HepG2 (cell line): ENCODE results near the gene ARFIP2. TPM values are rescaled to one million over a fixed set of nuclear protein-coding genes. Genes with fewer than 3 reads are reported as not detected.

ENCODE experiments used
- BRCA1 ChIP-seq: sonication (generic); formaldehyde crosslinking; IDR thresholded peaks from 2 replicates; pipeline ENCODE4 v1.4.0; 2020; ENCODE audit warnings: missing genetic modification reagents
- CC2D1A ChIP-seq: sonication (generic); formaldehyde crosslinking; IDR thresholded peaks from 2 replicates; pipeline ENCODE4 v1.8.1; 2023; ENCODE audit warnings: mild to moderate bottlenecking, missing genetic modification reagents
- DPF2 ChIP-seq: sonication (generic); formaldehyde crosslinking; IDR thresholded peaks from 2 replicates; pipeline ENCODE4 v1.4.0; 2020; ENCODE audit warnings: mild to moderate bottlenecking, low read depth, missing genetic modification reagents, borderline replicate concordance
- GTF2F1 ChIP-seq: fragments of 150-350 bp; IDR thresholded peaks from 2 replicates; pipeline ENCODE4 v1.6.1; 2014; ENCODE audit warnings: low read length
- HMG20B ChIP-seq: conservative IDR thresholded peaks from 2 replicates; pipeline ENCODE4 v1.6.1; 2016; ENCODE audit warnings: missing genetic modification reagents, missing compliant biosample characterization
- HNF4A ChIP-seq: sonication (generic); formaldehyde crosslinking; IDR thresholded peaks from 2 replicates; pipeline ENCODE4 v1.4.0; 2020; ENCODE audit warnings: missing genetic modification reagents
- NFE2L2 ChIP-seq: fragments of 150-350 bp; IDR thresholded peaks from 2 replicates; pipeline ENCODE4 v1.6.1; 2014; ENCODE audit warnings: low read length
- RARG ChIP-seq: sonication (generic); formaldehyde crosslinking; IDR thresholded peaks from 2 replicates; pipeline ENCODE4 v1.4.0; 2020; ENCODE audit warnings: low read depth, mild to moderate bottlenecking, missing genetic modification reagents
- SAFB2 ChIP-seq: sonication (generic); formaldehyde crosslinking; IDR thresholded peaks from 2 replicates; pipeline ENCODE4 v1.5.1; 2020; ENCODE audit warnings: missing genetic modification reagents, low read depth, mild to moderate bottlenecking, borderline replicate concordance
- SIX4 ChIP-seq: sonication (generic); formaldehyde crosslinking; IDR thresholded peaks from 2 replicates; pipeline ENCODE4 v1.4.0; 2020; ENCODE audit warnings: missing genetic modification reagents
- SP2 ChIP-seq: sonication (generic); formaldehyde crosslinking; IDR thresholded peaks from 2 replicates; pipeline ENCODE4 v1.5.1; 2020; ENCODE audit warnings: mild to moderate bottlenecking, missing genetic modification reagents
- ZFP36 ChIP-seq: fragments of 150-350 bp; IDR thresholded peaks from 2 replicates; pipeline ENCODE4 v1.6.1; 2018; ENCODE audit warnings: borderline replicate concordance, low read length, low read depth; ENCODE audit not compliant: partially characterized antibody
- ZNF124 ChIP-seq: sonication (generic); formaldehyde crosslinking; IDR thresholded peaks from 2 replicates; pipeline ENCODE4 v1.4.0; 2020; ENCODE audit warnings: missing genetic modification reagents
- ZNF350 ChIP-seq: sonication (generic); formaldehyde crosslinking; IDR thresholded peaks from 2 replicates; pipeline ENCODE4 v1.4.0; 2020; ENCODE audit warnings: mild to moderate bottlenecking, low read depth, missing genetic modification reagents, borderline replicate concordance
- polyA plus RNA-seq, 8 experiments: library from polyadenylated mRNA; depleted of rRNA in 3 of 8; stranded (reverse) in 7 of 8; unstranded in 1 of 8; fragments of >200 nt; fragmentation: Illumina TruSeq in 4 of 8; extraction: Trizol in 4 of 8; gene quantifications; 2 replicates each; pipeline versions ENCODE4 v1.2.1 to v1.2.3, GENCODE V29; 2011 to 2016; ENCODE audit warnings: low read depth in 4 of 8, missing spikeins in 1 of 8, mixed read lengths in 1 of 8; ENCODE audit not compliant: insufficient read depth in 1 of 8
- total RNA-seq, 5 experiments: library from RNA; depleted of rRNA; stranded (reverse); fragments of >200 nt; fragmentation: Illumina TruSeq; extraction: Trizol; gene quantifications; 2 replicates each; pipeline ENCODE4 v1.2.3, GENCODE V29; 2016; ENCODE audit warnings: low read depth in 1 of 5
- TF ChIP-seq, protein P1 (sequence below): sonication (generic); formaldehyde crosslinking; conservative IDR thresholded peaks from 2 replicates; pipeline ENCODE4 v1.8.0; 2022; ENCODE audit warnings: missing genetic modification reagents
- TF ChIP-seq, protein P2 (sequence below): sonication (generic); formaldehyde crosslinking; IDR thresholded peaks from 2 replicates; pipeline ENCODE4 v1.4.0; 2020; ENCODE audit warnings: missing genetic modification reagents
- TF ChIP-seq, protein P3 (sequence below): sonication (generic); formaldehyde crosslinking; IDR thresholded peaks from one replicate; pipeline ENCODE4 v1.5.1; 2020; ENCODE audit warnings: mild to moderate bottlenecking, missing genetic modification reagents; ENCODE audit errors: not compliant biosample characterization
- TF ChIP-seq, protein P4 (sequence below): IDR thresholded peaks from 2 replicates; pipeline ENCODE4 v1.6.1; 2012; ENCODE audit warnings: inconsistent platforms

ARFIP2 gene
- total and polyA plus RNA-seq, 2 of the 13 experiments (the other 11 are each of a cell fraction or from before 2014, with no cell fraction given): 56.6 to 60.2 TPM

DNA sequence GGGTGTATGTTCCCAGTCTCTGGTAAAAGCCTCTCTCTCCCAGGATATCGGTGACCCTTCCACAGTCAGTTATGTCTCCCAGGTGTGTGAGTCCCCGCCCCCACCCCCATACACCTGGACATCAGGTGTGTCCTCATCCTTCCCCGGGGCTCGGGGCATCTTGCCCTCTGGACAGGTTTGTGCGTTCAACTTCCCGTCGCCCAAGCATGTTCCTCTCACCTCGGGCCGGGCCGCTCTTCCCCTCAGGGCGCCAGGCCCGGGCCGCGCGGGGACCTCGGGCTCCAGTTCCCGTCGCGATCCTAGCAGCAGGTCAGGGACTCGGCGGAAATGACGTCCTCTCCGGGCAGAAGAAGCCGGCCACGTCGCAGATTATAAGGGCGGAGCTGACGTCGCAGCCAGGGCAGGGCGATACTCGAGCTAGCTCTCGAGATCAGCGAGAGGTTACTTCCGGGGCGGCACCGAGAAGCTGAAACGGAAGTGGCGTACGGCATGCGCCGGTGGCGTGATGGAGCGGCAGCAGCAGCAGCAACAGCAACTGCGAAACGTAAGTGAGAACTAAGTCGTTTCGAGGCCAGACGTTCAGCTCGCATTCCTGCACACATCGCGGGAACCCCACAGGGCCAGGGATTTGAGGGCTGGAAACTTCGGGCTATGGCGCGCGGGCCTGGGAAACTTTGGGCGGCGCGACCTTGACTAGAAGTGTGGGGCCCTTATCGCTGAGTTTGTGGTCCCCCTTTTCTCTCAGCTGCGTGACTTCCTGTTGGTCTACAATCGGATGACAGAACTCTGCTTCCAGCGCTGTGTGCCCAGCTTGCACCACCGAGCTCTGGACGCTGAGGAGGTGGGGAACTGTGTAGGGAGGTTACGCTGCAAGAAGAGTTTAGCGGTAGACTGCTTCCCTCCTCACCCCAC lies at the start of gene ARFIP2, which contains the start of gene TIMM10B (continued):
- TF ChIP-seq, protein P1, sequence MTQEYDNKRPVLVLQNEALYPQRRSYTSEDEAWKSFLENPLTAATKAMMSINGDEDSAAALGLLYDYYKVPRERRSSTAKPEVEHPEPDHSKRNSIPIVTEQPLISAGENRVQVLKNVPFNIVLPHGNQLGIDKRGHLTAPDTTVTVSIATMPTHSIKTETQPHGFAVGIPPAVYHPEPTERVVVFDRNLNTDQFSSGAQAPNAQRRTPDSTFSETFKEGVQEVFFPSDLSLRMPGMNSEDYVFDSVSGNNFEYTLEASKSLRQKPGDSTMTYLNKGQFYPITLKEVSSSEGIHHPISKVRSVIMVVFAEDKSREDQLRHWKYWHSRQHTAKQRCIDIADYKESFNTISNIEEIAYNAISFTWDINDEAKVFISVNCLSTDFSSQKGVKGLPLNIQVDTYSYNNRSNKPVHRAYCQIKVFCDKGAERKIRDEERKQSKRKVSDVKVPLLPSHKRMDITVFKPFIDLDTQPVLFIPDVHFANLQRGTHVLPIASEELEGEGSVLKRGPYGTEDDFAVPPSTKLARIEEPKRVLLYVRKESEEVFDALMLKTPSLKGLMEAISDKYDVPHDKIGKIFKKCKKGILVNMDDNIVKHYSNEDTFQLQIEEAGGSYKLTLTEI (CRISPR knock-in tag): no peak
- TF ChIP-seq RARG (CRISPR knock-in tag) (no peak), SP2 (CRISPR knock-in tag) (peak; percentile 84), ZFP36 (no peak), NFE2L2 (no peak), ZNF350 (CRISPR knock-in tag) (peak; percentile 87; the same call in 1 of the 2 replicates), DPF2 (no peak), SAFB2 (CRISPR knock-in tag) (peak; percentile 88; the same call in 1 of the 2 replicates), CC2D1A (no peak), SIX4 (CRISPR knock-in tag) (peak; percentile 78), BRCA1 (CRISPR knock-in tag) (0 out of 2 replicates have a peak, but pooled peaks have one; percentile 63), HMG20B (CRISPR knock-in tag) (no peak), GTF2F1 (0 out of 2 replicates have a peak, but pooled peaks have one; percentile 28), HNF4A (CRISPR knock-in tag) (0 out of 2 replicates have a peak, but pooled peaks have one; percentile 6), ZNF124 (CRISPR knock-in tag) (0 out of 2 replicates have a peak, but pooled peaks have one; percentile 77)
- TF ChIP-seq, protein P2, sequence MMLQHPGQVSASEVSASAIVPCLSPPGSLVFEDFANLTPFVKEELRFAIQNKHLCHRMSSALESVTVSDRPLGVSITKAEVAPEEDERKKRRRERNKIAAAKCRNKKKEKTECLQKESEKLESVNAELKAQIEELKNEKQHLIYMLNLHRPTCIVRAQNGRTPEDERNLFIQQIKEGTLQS (CRISPR knock-in tag): peak; percentile 6; the same call in 1 of the 2 replicates
- TF ChIP-seq, protein P3, sequence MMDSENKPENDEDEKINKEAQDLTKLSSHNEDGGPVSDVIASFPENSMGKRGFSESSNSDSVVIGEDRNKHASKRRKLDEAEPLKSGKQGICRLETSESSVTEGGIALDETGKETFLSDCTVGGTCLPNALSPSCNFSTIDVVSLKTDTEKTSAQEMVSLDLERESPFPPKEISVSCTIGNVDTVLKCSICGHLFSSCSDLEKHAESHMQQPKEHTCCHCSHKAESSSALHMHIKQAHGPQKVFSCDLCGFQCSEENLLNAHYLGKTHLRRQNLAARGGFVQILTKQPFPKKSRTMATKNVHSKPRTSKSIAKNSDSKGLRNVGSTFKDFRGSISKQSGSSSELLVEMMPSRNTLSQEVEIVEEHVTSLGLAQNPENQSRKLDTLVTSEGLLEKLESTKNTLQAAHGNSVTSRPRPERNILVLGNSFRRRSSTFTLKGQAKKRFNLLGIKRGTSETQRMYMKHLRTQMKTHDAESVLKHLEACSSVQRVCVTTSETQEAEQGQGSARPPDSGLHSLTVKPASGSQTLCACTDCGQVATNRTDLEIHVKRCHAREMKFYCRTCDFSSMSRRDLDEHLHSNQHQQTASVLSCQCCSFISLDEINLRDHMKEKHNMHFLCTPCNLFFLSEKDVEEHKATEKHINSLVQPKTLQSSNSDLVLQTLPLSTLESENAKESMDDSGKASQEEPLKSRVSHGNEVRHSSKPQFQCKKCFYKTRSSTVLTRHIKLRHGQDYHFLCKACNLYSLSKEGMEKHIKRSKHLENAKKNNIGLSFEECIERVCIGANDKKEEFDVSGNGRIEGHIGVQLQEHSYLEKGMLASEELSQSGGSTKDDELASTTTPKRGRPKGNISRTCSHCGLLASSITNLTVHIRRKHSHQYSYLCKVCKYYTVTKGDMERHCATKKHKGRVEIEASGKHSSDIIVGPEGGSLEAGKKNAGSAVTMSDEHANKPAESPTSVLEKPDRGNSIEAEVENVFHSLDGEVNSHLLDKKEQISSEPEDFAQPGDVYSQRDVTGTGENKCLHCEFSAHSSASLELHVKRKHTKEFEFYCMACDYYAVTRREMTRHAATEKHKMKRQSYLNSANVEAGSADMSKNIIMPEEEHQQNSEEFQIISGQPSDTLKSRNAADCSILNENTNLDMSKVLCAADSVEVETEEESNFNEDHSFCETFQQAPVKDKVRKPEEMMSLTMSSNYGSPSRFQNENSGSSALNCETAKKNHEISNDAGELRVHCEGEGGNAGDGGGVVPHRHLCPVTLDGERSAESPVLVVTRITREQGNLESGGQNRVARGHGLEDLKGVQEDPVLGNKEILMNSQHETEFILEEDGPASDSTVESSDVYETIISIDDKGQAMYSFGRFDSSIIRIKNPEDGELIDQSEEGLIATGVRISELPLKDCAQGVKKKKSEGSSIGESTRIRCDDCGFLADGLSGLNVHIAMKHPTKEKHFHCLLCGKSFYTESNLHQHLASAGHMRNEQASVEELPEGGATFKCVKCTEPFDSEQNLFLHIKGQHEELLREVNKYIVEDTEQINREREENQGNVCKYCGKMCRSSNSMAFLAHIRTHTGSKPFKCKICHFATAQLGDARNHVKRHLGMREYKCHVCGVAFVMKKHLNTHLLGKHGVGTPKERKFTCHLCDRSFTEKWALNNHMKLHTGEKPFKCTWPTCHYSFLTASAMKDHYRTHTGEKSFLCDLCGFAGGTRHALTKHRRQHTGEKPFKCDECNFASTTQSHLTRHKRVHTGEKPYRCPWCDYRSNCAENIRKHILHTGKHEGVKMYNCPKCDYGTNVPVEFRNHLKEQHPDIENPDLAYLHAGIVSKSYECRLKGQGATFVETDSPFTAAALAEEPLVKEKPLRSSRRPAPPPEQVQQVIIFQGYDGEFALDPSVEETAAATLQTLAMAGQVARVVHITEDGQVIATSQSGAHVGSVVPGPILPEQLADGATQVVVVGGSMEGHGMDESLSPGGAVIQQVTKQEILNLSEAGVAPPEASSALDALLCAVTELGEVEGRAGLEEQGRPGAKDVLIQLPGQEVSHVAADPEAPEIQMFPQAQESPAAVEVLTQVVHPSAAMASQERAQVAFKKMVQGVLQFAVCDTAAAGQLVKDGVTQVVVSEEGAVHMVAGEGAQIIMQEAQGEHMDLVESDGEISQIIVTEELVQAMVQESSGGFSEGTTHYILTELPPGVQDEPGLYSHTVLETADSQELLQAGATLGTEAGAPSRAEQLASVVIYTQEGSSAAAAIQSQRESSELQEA (CRISPR knock-in tag): no peak
- TF ChIP-seq, protein P4, sequence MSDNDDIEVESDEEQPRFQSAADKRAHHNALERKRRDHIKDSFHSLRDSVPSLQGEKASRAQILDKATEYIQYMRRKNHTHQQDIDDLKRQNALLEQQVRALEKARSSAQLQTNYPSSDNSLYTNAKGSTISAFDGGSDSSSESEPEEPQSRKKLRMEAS: peak; percentile 88
